ENCODE data around the gene CRYBB1. TPM values are rescaled to one million over a fixed set of nuclear protein-coding genes. Genes with fewer than 3 reads are reported as not detected.
A peak's percentile ranks its signal among the peaks of the same experiment; 100 is the strongest.

CRYBB1 gene
- total RNA-seq, 1 donor: not detected

- TF ChIP-seq CTCF (IDR thresholded peaks at IDR 0.05; ENCODE audit: insufficient read depth, low read length): no peak
- DNase-seq (ENCODE audit: low read depth): no peak
Observed at GRCh38 chr22:26580240-26580962, 37.4 kb downstream of the CRYBB1 start.

GRCh38 chr22:26579331-26579886, 38.4 kb downstream of the CRYBB1 start:
- no peak overlapping the region for H3K4me3 ChIP-seq (ENCODE audit: low read depth, low read length)
- TF ChIP-seq CTCF (IDR thresholded peaks at IDR 0.05; ENCODE audit: insufficient read depth, low read length): no peak
- no peak for DNase-seq (ENCODE audit: low read depth)

More at GRCh38 chr22:26580240-26580962, 37.4 kb downstream of the CRYBB1 start:
- no peak overlapping the region for H3K4me3 ChIP-seq (ENCODE audit: low read depth, low read length)

- H3K4me3 ChIP-seq (ENCODE audit: low read depth, low read length): no peak overlapping the region
- TF ChIP-seq CTCF (IDR thresholded peaks at IDR 0.05; ENCODE audit: insufficient read depth, low read length): no peak
- no peak for DNase-seq (ENCODE audit: low read depth)
Observed at GRCh38 chr22:26577081-26577480, 40.7 kb downstream of the CRYBB1 start.

GRCh38 chr22:26576026-26576680, 41.7 kb downstream of the CRYBB1 start:
- DNase-seq (ENCODE audit: low read depth): no peak
- no peak overlapping the region for H3K4me3 ChIP-seq (ENCODE audit: low read depth, low read length)
- no peak for TF ChIP-seq CTCF (IDR thresholded peaks at IDR 0.05; ENCODE audit: insufficient read depth, low read length)

- no peak for DNase-seq (ENCODE audit: low read depth)
- no peak overlapping the region for H3K4me3 ChIP-seq (ENCODE audit: low read depth, low read length)
- no peak for TF ChIP-seq CTCF (IDR thresholded peaks at IDR 0.05; ENCODE audit: insufficient read depth, low read length)
Observed at GRCh38 chr22:26574001-26574723, 43.7 kb downstream of the CRYBB1 start.

GRCh38 chr22:26573026-26573662, 44.7 kb downstream of the CRYBB1 start:
- peak; percentile 32 for DNase-seq (ENCODE audit: low read depth)
- TF ChIP-seq CTCF (IDR thresholded peaks at IDR 0.05; ENCODE audit: insufficient read depth, low read length): no peak
- no peak overlapping the region for H3K4me3 ChIP-seq (ENCODE audit: low read depth, low read length)

All from fibroblast of the aortic adventitia (primary cell).